Lower lobe of right lung (tissue), 2 donors: Measurements from ENCODE around the gene BUD31. TPM values are rescaled to one million over a fixed set of nuclear protein-coding genes. Genes with fewer than 3 reads are reported as not detected.
"Not testable (repeated sequence)": the region's sequence is repeated elsewhere in the genome, so short reads cannot be mapped to it uniquely, and the experiment has no call there.

Source experiments
- ATAC-seq, 2 donors: fragments of 200-7000 bp; cut with Tn5 transposase; one replicate each; pipeline ENCODE4 v1.9.1; 2020 to 2022; ENCODE audit warnings: mild to moderate bottlenecking in 2 of 2, moderate library complexity in 2 of 2
- DNase-seq: peaks from one replicate; pipeline ENCODE4 v3.0.0-alpha.2; 2020
- H3K27ac ChIP-seq: fragments of 200-600 bp; one replicate; pipeline ENCODE4 v1.8.0; 2022
- H3K27me3 ChIP-seq: fragments of 200-600 bp; one replicate; pipeline ENCODE4 v1.8.0; 2022; ENCODE audit warnings: low read depth
- H3K36me3 ChIP-seq: fragments of 200-600 bp; one replicate; pipeline ENCODE4 v1.8.0; 2022; ENCODE audit warnings: mild to moderate bottlenecking
- H3K4me1 ChIP-seq: fragments of 200-600 bp; one replicate; pipeline ENCODE4 v1.8.0; 2022
- H3K4me3 ChIP-seq: fragments of 200-600 bp; one replicate; pipeline ENCODE4 v1.8.0; 2022; ENCODE audit warnings: mild to moderate bottlenecking
- H3K9me3 ChIP-seq: fragments of 200-600 bp; one replicate; pipeline ENCODE4 v1.8.0; 2022
- CTCF ChIP-seq: fragments of 200-600 bp; IDR thresholded peaks from one replicate; pipeline ENCODE4 v1.8.0; 2022; ENCODE audit warnings: antibody characterized with exemption, mild to moderate bottlenecking
- intact Hi-C: fragments of 100-400 bp; cut with DNase I; formaldehyde crosslinking; loops from one replicate; pipeline ENCODE4 v1.11.0; 2022
- total RNA-seq: library from RNA; stranded (reverse); fragmentation: NEBNext Ultra II Directional; extraction: Animal tissue kit (Norgen Biotek cat#: 25700); gene quantifications from one replicate; pipeline ENCODE4 v1.2.1, GENCODE V29; 2021
- donor health status: DM: no; HTN: yes; CAD: no; lungs with severe emphysema.

BUD31 gene
- total RNA-seq, 1 donor from 2014 or later = 64.2 TPM

DNA sequence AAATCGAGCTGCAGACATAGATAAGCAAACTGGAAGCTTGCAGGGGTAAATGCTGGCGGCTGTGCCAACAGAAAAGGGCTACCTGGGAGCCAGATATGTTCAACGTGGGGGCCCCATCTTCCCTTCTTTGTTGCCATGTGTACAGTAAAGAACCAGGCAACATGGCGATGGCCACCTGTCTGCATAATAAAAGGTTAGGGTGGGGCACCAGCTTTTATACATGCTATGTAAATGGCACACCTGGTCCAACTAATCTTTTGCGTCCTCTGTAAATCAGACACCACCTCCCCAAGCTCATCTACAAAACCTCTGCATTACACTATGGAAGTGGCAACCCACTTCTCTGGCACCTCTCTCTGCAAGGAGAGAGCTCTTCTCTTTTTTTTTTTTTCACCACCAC lies 13.9 kb downstream of the BUD31 start:
- H3K36me3 ChIP-seq = peaks cover 79% of the 10 kb centered on the region
- H3K9me3 ChIP-seq = no peaks in the 10 kb centered on the region
- H3K27me3 ChIP-seq = no peaks in the 10 kb centered on the region
- no peaks in the 10 kb centered on the region for H3K4me1 ChIP-seq
- no peak for DNase-seq
- H3K4me3 ChIP-seq = no peak overlapping the region
- intact Hi-C loops = no loop called here
- ATAC-seq = no peak
- H3K27ac ChIP-seq = no peak overlapping the region
- no peak for TF ChIP-seq CTCF

GRCh38 chr7:99424932-99425730 lies 16.4 kb downstream of the BUD31 start:
- peaks cover 78% of the 10 kb centered on the region for H3K36me3 ChIP-seq
- TF ChIP-seq CTCF = no peak

DNA sequence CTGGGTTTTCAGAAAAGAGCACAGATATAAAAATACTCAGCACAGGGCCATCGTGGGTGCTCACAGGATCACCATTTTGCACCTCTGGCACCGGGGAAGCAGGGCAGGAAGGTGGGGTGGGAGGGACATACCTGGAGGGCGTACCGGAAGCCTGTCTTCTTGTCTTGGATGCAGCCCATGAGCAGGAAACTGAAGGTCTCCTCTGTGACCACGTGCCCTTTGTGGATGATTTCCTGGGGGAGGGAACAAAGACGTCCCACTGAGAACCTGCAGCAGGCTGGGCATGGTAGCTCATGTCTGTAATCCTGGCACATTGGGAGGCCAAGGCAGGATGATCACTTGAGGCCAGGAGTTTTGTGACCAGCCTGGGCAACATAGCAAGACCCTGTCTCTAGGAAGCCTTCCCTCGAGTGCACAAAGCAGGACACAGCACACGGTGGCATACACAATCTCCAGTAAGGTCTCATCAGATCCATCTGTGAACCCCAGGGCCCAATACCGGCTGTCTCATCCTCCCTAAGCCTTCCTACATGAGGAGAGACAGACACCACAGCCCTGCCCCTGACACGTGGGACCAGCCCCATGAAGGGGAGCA lies 20.3 kb downstream of the BUD31 start:
- H3K4me3 ChIP-seq = no peak overlapping the region
- H3K36me3 ChIP-seq = peaks cover 76% of the 10 kb centered on the region
- peak in 1 of 2 donors; percentile 45 for ATAC-seq
- H3K4me1 ChIP-seq = no peaks in the 10 kb centered on the region
- H3K9me3 ChIP-seq = no peaks in the 10 kb centered on the region
- no peak overlapping the region for H3K27ac ChIP-seq
- no peaks in the 10 kb centered on the region for H3K27me3 ChIP-seq
- intact Hi-C loops = no loop called here
- no peak for TF ChIP-seq CTCF
- no peak for DNase-seq

More at GRCh38 chr7:99424932-99425730, 16.4 kb downstream of the BUD31 start:
- no peaks in the 10 kb centered on the region for H3K9me3 ChIP-seq
- H3K27ac ChIP-seq = no peak overlapping the region
- ATAC-seq (peak; percentile 7 to 11), DNase-seq (no peak)
- no peaks in the 10 kb centered on the region for H3K27me3 ChIP-seq
- H3K4me1 ChIP-seq = no peaks in the 10 kb centered on the region
- no peak overlapping the region for H3K4me3 ChIP-seq
- intact Hi-C loops = no loop called here

- ATAC-seq (peak in 1 of 2 donors; percentile 12), DNase-seq (no peak)
- no peak overlapping the region for H3K4me3 ChIP-seq
- no peak overlapping the region for H3K27ac ChIP-seq
- no peaks in the 10 kb centered on the region for H3K4me1 ChIP-seq
- no peak for TF ChIP-seq CTCF
- peaks cover 76% of the 10 kb centered on the region for H3K36me3 ChIP-seq
- H3K9me3 ChIP-seq = no peaks in the 10 kb centered on the region
- intact Hi-C loops = no loop called here
- no peaks in the 10 kb centered on the region for H3K27me3 ChIP-seq
These were observed 21.0 kb downstream of the BUD31 start for GRCh38 chr7:99429756-99430155.

DNA sequence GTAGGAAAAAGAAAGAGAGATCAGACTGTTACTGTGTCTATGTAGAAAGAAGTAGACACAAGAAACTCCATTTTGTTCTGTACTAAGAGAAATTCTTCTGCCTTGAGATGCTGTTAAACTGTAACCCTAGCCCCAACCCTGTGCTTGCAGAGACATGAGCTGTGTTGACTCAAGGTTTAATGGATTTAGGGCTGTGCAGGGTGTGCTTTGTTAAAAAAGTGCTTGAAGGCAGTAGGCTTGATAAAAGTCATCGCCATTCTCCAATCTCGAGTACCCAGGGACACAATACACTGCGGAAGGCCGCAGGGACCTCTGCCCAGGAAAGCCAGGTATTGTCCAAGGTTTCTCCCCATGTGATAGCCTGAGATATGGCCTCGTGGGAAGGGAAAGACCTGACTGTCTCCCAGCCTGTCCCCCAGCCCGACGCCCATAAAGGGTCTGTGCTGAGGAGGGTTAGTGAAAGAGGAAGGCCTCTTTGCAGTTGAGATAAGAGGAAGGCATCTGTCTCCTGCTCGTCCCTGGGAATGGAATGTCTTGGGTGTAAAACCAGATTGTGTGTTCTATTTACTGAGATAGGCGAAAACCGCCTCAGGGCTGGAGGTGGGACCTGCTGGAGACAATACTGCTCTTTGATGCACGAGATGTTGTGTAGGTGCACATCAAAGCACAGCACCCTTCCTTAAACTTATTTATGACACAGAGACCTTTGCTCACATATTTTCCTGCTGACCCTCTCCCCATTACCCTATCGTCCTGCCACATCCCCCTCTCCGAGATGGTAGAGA lies 23.2 kb downstream of the BUD31 start:
- H3K27me3 ChIP-seq, ATAC-seq, intact Hi-C loops, H3K27ac ChIP-seq, H3K4me1 ChIP-seq, DNase-seq, H3K4me3 ChIP-seq, H3K9me3 ChIP-seq: not testable (repeated sequence)
- peaks cover 71% of the 10 kb centered on the region for H3K36me3 ChIP-seq
